HG03280 (cell line): Measurements from ENCODE around the gene RNASE8.

Experiments used
- ATAC-seq: cut with Tn5 transposase; IDR thresholded peaks from one replicate; pipeline ENCODE4 v1.9.1; 2021; ENCODE audit warnings: mild to moderate bottlenecking, moderate library complexity; ENCODE audit not compliant: unreplicated experiment

The RNASE8 gene

GRCh38 chr14:21071225-21072030 lies 13.8 kb downstream of the RNASE8 start:
- ATAC-seq: peak; percentile 64

- no peak for ATAC-seq
Measured at GRCh38 chr14:21072031-21072473, 14.4 kb downstream of the RNASE8 start.

- no peak for ATAC-seq
Measured at GRCh38 chr14:21072781-21073339, 15.2 kb downstream of the RNASE8 start.

GRCh38 chr14:21073921-21074320 lies 16.3 kb downstream of the RNASE8 start:
- ATAC-seq: no peak

- ATAC-seq: no peak
Measured at GRCh38 chr14:21074398-21075272, 17.0 kb downstream of the RNASE8 start.

GRCh38 chr14:21075719-21076437 lies 18.3 kb downstream of the RNASE8 start:
- ATAC-seq: no peak

- ATAC-seq: no peak
Measured at GRCh38 chr14:21077672-21078071, 20.1 kb downstream of the RNASE8 start.

- no peak for ATAC-seq
Measured at GRCh38 chr14:21078287-21078686, 20.7 kb downstream of the RNASE8 start.

GRCh38 chr14:21078726-21079125 lies 21.1 kb downstream of the RNASE8 start:
- no peak for ATAC-seq

- ATAC-seq: no peak
Measured at GRCh38 chr14:21081521-21082142, 24.0 kb downstream of the RNASE8 start.

- ATAC-seq: no peak
Measured at GRCh38 chr14:21083565-21084325, 26.1 kb downstream of the RNASE8 start.

- no peak for ATAC-seq
Measured at GRCh38 chr14:21084396-21084795, 26.8 kb downstream of the RNASE8 start.

- no peak for ATAC-seq
Measured at GRCh38 chr14:21084998-21085853, 27.6 kb downstream of the RNASE8 start.

GRCh38 chr14:21086908-21087293 lies 29.3 kb downstream of the RNASE8 start:
- ATAC-seq: no peak

GRCh38 chr14:21087294-21088091 lies 29.9 kb downstream of the RNASE8 start:
- peak; percentile 43 for ATAC-seq

GRCh38 chr14:21088687-21089086 lies 31.1 kb downstream of the RNASE8 start:
- ATAC-seq: no peak

GRCh38 chr14:21089271-21089670 lies 31.6 kb downstream of the RNASE8 start:
- ATAC-seq: no peak

- ATAC-seq: no peak
Measured at GRCh38 chr14:21089877-21090193, 32.2 kb downstream of the RNASE8 start.
